ENCODE results near the gene TWIST2.

The TWIST2 gene

DNA sequence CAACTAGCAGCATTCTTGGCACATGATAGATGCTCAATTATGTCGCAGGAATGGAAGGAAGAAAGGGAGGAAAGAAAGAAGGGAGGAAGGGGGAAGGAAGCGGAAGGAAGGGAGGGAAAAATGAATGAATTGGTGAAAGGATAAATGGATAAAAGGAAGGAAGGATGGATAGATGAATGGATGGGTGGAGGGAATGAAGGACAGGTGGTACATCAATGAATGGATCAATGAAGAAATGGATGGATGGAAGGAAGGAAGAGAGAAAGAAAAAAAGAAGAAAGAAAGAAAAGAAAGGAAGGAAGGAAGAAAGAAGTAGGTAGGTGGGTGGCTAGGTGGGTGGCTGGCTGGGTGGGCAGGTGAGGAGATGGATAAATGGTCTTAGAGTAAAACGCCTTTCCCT lies 56.8 kb downstream of the TWIST2 start:
- no peak for DNase-seq (ENCODE audit: low spot score)
- TF ChIP-seq, protein P1, sequence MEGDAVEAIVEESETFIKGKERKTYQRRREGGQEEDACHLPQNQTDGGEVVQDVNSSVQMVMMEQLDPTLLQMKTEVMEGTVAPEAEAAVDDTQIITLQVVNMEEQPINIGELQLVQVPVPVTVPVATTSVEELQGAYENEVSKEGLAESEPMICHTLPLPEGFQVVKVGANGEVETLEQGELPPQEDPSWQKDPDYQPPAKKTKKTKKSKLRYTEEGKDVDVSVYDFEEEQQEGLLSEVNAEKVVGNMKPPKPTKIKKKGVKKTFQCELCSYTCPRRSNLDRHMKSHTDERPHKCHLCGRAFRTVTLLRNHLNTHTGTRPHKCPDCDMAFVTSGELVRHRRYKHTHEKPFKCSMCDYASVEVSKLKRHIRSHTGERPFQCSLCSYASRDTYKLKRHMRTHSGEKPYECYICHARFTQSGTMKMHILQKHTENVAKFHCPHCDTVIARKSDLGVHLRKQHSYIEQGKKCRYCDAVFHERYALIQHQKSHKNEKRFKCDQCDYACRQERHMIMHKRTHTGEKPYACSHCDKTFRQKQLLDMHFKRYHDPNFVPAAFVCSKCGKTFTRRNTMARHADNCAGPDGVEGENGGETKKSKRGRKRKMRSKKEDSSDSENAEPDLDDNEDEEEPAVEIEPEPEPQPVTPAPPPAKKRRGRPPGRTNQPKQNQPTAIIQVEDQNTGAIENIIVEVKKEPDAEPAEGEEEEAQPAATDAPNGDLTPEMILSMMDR (IDR thresholded peaks at IDR 0.05; ENCODE audit: borderline replicate concordance, control extremely low read depth, extremely low read depth, insufficient read depth, missing control alignments), result no peak
- in situ Hi-C loops (cut with MboI; ENCODE audit: low sequenced_read_pairs, unreplicated experiment), result no loop called here

DNA sequence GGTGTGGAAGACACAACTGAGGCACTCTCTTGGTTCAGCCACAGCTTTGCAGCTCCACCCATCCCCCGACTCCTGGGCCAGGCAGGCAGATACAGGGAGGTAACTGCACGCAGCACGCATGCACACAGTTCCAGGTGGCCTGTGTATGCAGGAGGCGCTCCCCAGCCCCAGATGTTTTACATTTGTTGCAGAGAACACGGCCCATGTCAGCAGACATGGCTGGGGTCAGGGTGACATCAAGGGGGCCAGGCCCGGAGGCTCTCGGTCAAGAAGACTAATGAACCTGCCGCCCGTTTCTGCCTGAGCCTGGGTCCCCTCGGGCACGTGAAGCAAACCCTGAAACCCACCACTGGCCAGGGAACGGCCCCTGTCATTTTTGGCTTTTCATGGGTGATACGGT lies 57.3 kb downstream of the TWIST2 start:
- TF ChIP-seq, protein P1 (IDR thresholded peaks at IDR 0.05; ENCODE audit: borderline replicate concordance, control extremely low read depth, extremely low read depth, insufficient read depth, missing control alignments), result no peak
- in situ Hi-C loops (cut with MboI; ENCODE audit: low sequenced_read_pairs, unreplicated experiment), result no loop called here
- DNase-seq (ENCODE audit: low spot score), result no peak

DNA sequence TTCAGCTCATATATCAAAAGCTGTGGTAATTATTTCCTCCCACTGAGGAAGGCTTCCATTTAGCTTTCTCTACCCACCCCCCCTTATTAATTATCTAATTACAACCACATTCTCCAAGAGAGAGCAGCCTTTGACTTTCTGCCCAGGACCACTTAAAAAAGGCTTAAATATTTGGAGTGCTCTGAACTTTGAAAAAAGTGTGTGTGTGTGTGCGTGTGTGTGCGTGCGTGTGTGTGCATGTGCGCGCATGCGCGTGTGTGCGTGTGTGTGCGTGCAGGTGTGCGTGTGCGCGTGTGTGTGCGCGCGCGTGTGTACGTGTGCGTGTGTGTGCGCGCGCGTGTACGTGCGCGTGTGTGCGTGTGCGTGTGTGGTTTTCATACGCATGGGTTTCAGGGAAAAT lies 57.8 kb downstream of the TWIST2 start:
- TF ChIP-seq, protein P1 (IDR thresholded peaks at IDR 0.05; ENCODE audit: borderline replicate concordance, control extremely low read depth, extremely low read depth, insufficient read depth, missing control alignments), result no peak
- in situ Hi-C loops (cut with MboI; ENCODE audit: low sequenced_read_pairs, unreplicated experiment), result no loop called here

DNA sequence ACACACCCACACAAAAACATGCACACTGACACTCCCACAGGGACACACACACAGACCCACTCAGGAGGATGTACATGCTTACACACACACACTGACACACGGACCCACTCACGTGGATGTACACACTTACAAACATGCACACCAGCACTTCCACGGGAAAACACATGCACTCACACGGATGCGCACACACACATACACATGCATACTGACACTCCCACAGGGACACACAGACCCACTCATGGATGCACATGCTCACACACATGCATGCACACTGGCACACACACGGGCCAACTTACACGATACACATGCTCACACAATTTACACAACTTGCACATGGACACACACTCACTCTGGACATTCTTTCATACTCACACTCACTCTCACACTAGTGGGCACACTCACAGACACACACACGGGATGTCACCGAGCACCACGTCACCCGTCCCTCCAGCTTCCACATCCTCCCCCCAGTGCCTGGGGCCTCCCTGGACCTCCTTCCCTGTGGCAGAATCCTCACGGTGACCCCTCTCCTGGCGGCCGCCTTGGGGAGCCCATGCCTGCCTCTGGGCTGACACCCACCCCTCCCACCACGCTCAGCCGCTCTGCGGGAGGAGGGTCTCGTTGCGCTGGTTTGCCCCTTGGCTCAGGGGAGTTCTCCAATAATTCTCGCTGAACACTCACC lies 58.5 kb downstream of the TWIST2 start:
- TF ChIP-seq, protein P1 (IDR thresholded peaks at IDR 0.05; ENCODE audit: borderline replicate concordance, control extremely low read depth, extremely low read depth, insufficient read depth, missing control alignments), result no peak
- in situ Hi-C loops (cut with MboI; ENCODE audit: low sequenced_read_pairs, unreplicated experiment), result no loop called here
- no peak for DNase-seq (ENCODE audit: low spot score)

More for the DNA sequence above, 57.8 kb downstream of the TWIST2 start:
- no peak for DNase-seq (ENCODE audit: low spot score)

DNA sequence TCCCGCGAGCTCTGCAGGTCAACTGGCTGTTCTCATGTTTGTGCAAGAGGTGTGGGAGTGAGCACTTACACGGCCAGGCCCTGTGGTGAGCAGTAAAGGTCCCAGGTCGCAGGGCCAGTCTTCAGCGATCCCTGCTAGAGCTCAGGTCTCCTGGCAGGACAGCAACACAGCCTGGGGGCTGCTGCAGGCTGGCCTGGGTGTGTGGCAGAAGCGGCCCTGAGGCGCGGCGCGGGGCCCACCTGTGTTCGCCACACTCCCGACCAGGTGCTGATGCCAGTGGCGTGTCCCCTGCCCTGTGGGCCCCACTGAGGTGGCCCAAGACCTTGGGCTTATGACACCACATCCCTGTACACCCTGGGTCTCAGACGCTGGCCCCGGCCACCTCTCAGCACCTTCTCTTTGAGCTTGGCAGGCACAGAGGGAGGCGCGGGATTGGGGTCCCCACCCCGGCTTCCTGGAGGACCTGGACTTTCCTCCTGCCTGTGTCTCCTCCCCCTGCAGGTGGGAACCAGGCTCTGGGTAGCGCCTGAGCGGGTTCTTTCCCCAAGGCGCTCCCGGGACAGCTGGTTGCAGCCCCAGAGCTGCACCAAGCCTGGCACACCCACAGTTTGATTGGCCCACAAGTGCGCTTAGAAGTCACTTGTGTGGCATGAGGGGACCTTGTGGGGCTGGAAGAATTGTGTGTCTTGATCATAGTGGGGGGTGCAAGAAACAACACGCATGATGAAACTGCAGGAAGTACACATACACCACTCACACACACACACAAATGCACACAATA lies 59.2 kb downstream of the TWIST2 start:
- in situ Hi-C loops (cut with MboI; ENCODE audit: low sequenced_read_pairs, unreplicated experiment), result no loop called here
- DNase-seq (ENCODE audit: low spot score), result no peak
- TF ChIP-seq, protein P1 (IDR thresholded peaks at IDR 0.05; ENCODE audit: borderline replicate concordance, control extremely low read depth, extremely low read depth, insufficient read depth, missing control alignments), result no peak

DNA sequence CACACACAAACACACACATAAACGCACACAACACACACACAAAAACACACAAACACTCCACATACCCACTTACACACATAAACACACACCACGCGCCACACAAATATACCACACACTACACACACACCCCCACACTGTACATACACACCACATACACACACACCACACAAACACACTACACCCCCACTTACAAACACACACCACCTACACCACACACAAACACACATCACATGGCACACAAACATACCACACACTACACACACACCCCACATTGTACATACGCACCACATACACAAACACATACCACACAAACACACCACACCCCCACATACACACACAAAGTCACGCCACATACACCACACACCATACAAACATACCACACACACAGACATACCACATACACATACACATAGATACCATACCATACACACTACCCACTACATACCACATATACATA lies 59.9 kb downstream of the TWIST2 start:
- TF ChIP-seq, protein P1 (IDR thresholded peaks at IDR 0.05; ENCODE audit: borderline replicate concordance, control extremely low read depth, extremely low read depth, insufficient read depth, missing control alignments), result no peak
- no peak for DNase-seq (ENCODE audit: low spot score)
- in situ Hi-C loops (cut with MboI; ENCODE audit: low sequenced_read_pairs, unreplicated experiment), result no loop called here

Data from GM13976 (cell line).